Liver (tissue), 9 donors: ENCODE results near the gene BCAP31. TPM values are rescaled to one million over a fixed set of nuclear protein-coding genes. Genes with fewer than 3 reads are reported as not detected.

Experiments used
- DNase-seq: peaks from one replicate; pipeline ENCODE4 v3.0.0-alpha.2; 2017; ENCODE audit warnings: low spot score
- H3K27ac ChIP-seq, 2 donors: one replicate each; pipeline ENCODE4 v1.7.0; 2013; ENCODE audit warnings: inconsistent platforms in 2 of 2, low read length in 2 of 2, control low read depth in 1 of 2, low read depth in 1 of 2, mild to moderate bottlenecking in 1 of 2
- H3K27me3 ChIP-seq, 4 donors: one replicate each; pipeline versions ENCODE4 v1.6.1 to v1.7.0; 2013; ENCODE audit warnings: low read length in 3 of 4, inconsistent platforms in 1 of 4, mild to moderate bottlenecking in 1 of 4, moderate library complexity in 1 of 4; ENCODE audit not compliant: control insufficient read depth in 4 of 4, insufficient read depth in 4 of 4
- H3K36me3 ChIP-seq, 4 donors: one replicate each; pipeline versions ENCODE4 v1.6.1 to v1.7.0; 2013; ENCODE audit warnings: low read length in 3 of 4, mild to moderate bottlenecking in 3 of 4, low read depth in 1 of 4, moderate library complexity in 1 of 4; ENCODE audit not compliant: control insufficient read depth in 4 of 4, insufficient read depth in 3 of 4
- H3K4me1 ChIP-seq, 4 donors: one replicate each; pipeline versions ENCODE4 v1.6.1 to v1.7.0; 2013; ENCODE audit warnings: low read length in 3 of 4, mild to moderate bottlenecking in 3 of 4, moderate library complexity in 1 of 4; ENCODE audit not compliant: control insufficient read depth in 4 of 4, insufficient read depth in 4 of 4
- H3K4me3 ChIP-seq, 3 donors: one replicate each; pipeline versions ENCODE4 v1.6.1 to v1.7.0; 2013; ENCODE audit warnings: low read length in 3 of 3, control low read depth in 1 of 3, low read depth in 1 of 3, mild to moderate bottlenecking in 1 of 3
- H3K9ac ChIP-seq, 2 donors: one replicate each; pipeline ENCODE4 v1.7.0; 2013; ENCODE audit warnings: low read length in 2 of 2, mild to moderate bottlenecking in 2 of 2, moderate library complexity in 2 of 2, control low read depth in 1 of 2, low read depth in 1 of 2
- H3K9me3 ChIP-seq, 4 donors: one replicate each; pipeline versions ENCODE4 v1.6.1 to v1.7.0; 2013; ENCODE audit warnings: low read length in 3 of 4; ENCODE audit not compliant: control insufficient read depth in 4 of 4
- CTCF ChIP-seq: fragments of 150-350 bp; IDR thresholded peaks from 2 replicates; pipeline ENCODE4 v1.5.1; 2017; ENCODE audit warnings: improper control_type of control experiment, low read depth, low read length; ENCODE audit not compliant: missing input control
- EGR1 ChIP-seq, 2 donors: IDR thresholded peaks; 2 replicates each; pipeline ENCODE4 v1.6.1; 2016 to 2018; ENCODE audit warnings: antibody characterized with exemption in 2 of 2, low read depth in 2 of 2
- FOXA2 ChIP-seq: IDR thresholded peaks from 2 replicates; pipeline ENCODE4 v1.6.1; 2016; ENCODE audit warnings: antibody characterized with exemption
- GABPA ChIP-seq, 2 donors: IDR thresholded peaks in 1 of 2; conservative IDR thresholded peaks in 1 of 2; 2 replicates each; pipeline ENCODE4 v1.6.1; 2016; ENCODE audit warnings: antibody characterized with exemption in 2 of 2, mild to moderate bottlenecking in 1 of 2, moderate library complexity in 1 of 2
- HNF4A ChIP-seq, 2 donors: conservative IDR thresholded peaks; 2 replicates each; pipeline ENCODE4 v1.6.1; 2016; ENCODE audit warnings: antibody characterized with exemption in 2 of 2, mild to moderate bottlenecking in 2 of 2
- HNF4G ChIP-seq: IDR thresholded peaks from 2 replicates; pipeline ENCODE4 v1.6.1; 2016; ENCODE audit warnings: antibody characterized with exemption
- JUND ChIP-seq, 2 donors: IDR thresholded peaks; 2 replicates each; pipeline ENCODE4 v1.6.1; 2016; ENCODE audit warnings: antibody characterized with exemption in 2 of 2
- MAX ChIP-seq: IDR thresholded peaks from 2 replicates; pipeline ENCODE4 v1.6.1; 2016; ENCODE audit warnings: antibody characterized with exemption
- NR2F2 ChIP-seq: IDR thresholded peaks from 2 replicates; pipeline ENCODE4 v1.6.1; 2016; ENCODE audit warnings: antibody characterized with exemption
- REST ChIP-seq: IDR thresholded peaks from 2 replicates; pipeline ENCODE4 v1.6.1; 2016; ENCODE audit warnings: antibody characterized with exemption, mild to moderate bottlenecking
- RXRA ChIP-seq, 2 donors: IDR thresholded peaks; 2 replicates each; pipeline ENCODE4 v1.6.1; 2017 to 2018; ENCODE audit warnings: antibody characterized with exemption in 2 of 2, mild to moderate bottlenecking in 1 of 2
- TAF1 ChIP-seq: conservative IDR thresholded peaks from 2 replicates; pipeline ENCODE4 v1.6.1; 2016; ENCODE audit warnings: antibody characterized with exemption, mild to moderate bottlenecking
- YY1 ChIP-seq: IDR thresholded peaks from 2 replicates; pipeline ENCODE4 v1.6.1; 2016; ENCODE audit warnings: antibody characterized with exemption, mild to moderate bottlenecking
- ZBTB33 ChIP-seq: IDR thresholded peaks from 2 replicates; pipeline ENCODE4 v1.6.1; 2016; ENCODE audit warnings: antibody characterized with exemption
- WGBS: extraction: QIAGEN DNeasy Blood & Tissue Kit; methylation state at CpG from one replicate; pipeline ENCODE4 v1.1.7; 2013; 5-methylcytosine and 5-hydroxymethylcytosine counted together
- polyA plus RNA-seq, 2 donors: library from polyadenylated mRNA; stranded (reverse) in 1 of 2; unstranded in 1 of 2; fragments of 200-250 nt in 1 of 2; fragments of >200 nt in 1 of 2; fragmentation: Nextera tagmentation in 1 of 2; extraction: Ambion mirVana in 1 of 2; gene quantifications; one replicate each; pipeline versions ENCODE4 v1.2.1 to v1.2.3, GENCODE V29; 2013 to 2015
- total RNA-seq, 2 donors: library from RNA; depleted of rRNA; stranded (reverse); fragments of >200 nt; gene quantifications; one replicate each; pipeline ENCODE4 v1.2.3, GENCODE V29; 2014
- donor health status: healthy.
- donor health status: healthy.
- donor health status: healthy.
- donor health status: healthy.
- donor health status: healthy.

Gene BCAP31
- total and polyA plus RNA-seq, 4 donors: 64.6 to 158 (median 119) TPM

GRCh38 chrX:153673428-153674218, 50.6 kb downstream of the BCAP31 start, which contains the start of gene PNCK:
Gene PNCK (minus strand): TSS chrX:153673813. CDS start chrX:153673076, 737 bp downstream.
- Histone ChIP-seq H3K9me3 (no peaks in the 10 kb centered on the region), H3K27ac (no peak within 1 kb of the TSS), H3K36me3 (no peaks in the 10 kb centered on the region), H3K4me1 (no peaks in the 10 kb centered on the region), H3K9ac (no peak within 1 kb of the TSS), H3K27me3 (peaks cover 0 to 5% (median 0%) of the 10 kb centered on the region in 4 donors), H3K4me3 (no peak within 1 kb of the TSS)
- DNase-seq: no peak
- TF ChIP-seq CTCF (no peak), TAF1 (no peak), RXRA (IDR thresholded peaks at IDR 0.05) (no peak), MAX (no peak), EGR1 (IDR thresholded peaks at IDR 0.05; ENCODE audit: low read depth in 2 of 2) (no peak), REST (no peak), GABPA (IDR thresholded peaks at IDR 0.05 in 1 of 2, conservative IDR thresholded peaks at IDR 0.05 in 1 of 2) (no peak), HNF4A (conservative IDR thresholded peaks at IDR 0.05) (no peak), NR2F2 (no peak), FOXA2 (no peak)
- 10% methylated on average over 98 of the region's 98 CpGs for whole genome bisulfite sequencing

GRCh38 chrX:153672531-153673427, 51.4 kb downstream of the BCAP31 start:
- no peaks in the 10 kb centered on the region for H3K36me3 ChIP-seq
- H3K4me3 ChIP-seq: no peak overlapping the region
- H3K9me3 ChIP-seq: no peaks in the 10 kb centered on the region
- no peak overlapping the region for H3K27ac ChIP-seq
- H3K27me3 ChIP-seq: peaks cover 0 to 5% (median 0%) of the 10 kb centered on the region in 4 donors
- no peak overlapping the region for H3K9ac ChIP-seq
- DNase-seq: no peak
- H3K4me1 ChIP-seq: peaks cover 0 to 2% (median 1%) of the 10 kb centered on the region in 4 donors
- WGBS: 42% methylated on average over 53 of the region's 53 CpGs
- TF ChIP-seq YY1 (no peak), REST (no peak), GABPA (IDR thresholded peaks at IDR 0.05 in 1 of 2, conservative IDR thresholded peaks at IDR 0.05 in 1 of 2) (no peak), JUND (IDR thresholded peaks at IDR 0.05) (no peak), ZBTB33 (no peak), FOXA2 (no peak), HNF4G (no peak), CTCF (no peak), EGR1 (IDR thresholded peaks at IDR 0.05; ENCODE audit: low read depth in 2 of 2) (no peak), NR2F2 (no peak)
